HepG2 (cell line): ENCODE results near the gene ICE2. TPM values are rescaled to one million over a fixed set of nuclear protein-coding genes. Genes with fewer than 3 reads are reported as not detected.
A peak's percentile ranks its signal among the peaks of the same experiment; 100 is the strongest.

Source experiments
- ARID2 ChIP-seq: sonication (generic); formaldehyde crosslinking; IDR thresholded peaks from 2 replicates; pipeline ENCODE4 v1.8.1; 2022; ENCODE audit warnings: mild to moderate bottlenecking, missing genetic modification reagents, borderline replicate concordance
- BRCA1 ChIP-seq: sonication (generic); formaldehyde crosslinking; IDR thresholded peaks from 2 replicates; pipeline ENCODE4 v1.4.0; 2020; ENCODE audit warnings: missing genetic modification reagents
- CC2D1A ChIP-seq: sonication (generic); formaldehyde crosslinking; IDR thresholded peaks from 2 replicates; pipeline ENCODE4 v1.8.1; 2023; ENCODE audit warnings: mild to moderate bottlenecking, missing genetic modification reagents
- CREBL2 ChIP-seq: sonication (generic); formaldehyde crosslinking; IDR thresholded peaks from 2 replicates; pipeline ENCODE4 v1.8.1; 2023; ENCODE audit warnings: missing genetic modification reagents, mild to moderate bottlenecking, borderline replicate concordance
- EED ChIP-seq: sonication (generic); formaldehyde crosslinking; IDR thresholded peaks from 2 replicates; pipeline ENCODE4 v1.5.0; 2020; ENCODE audit warnings: mild to moderate bottlenecking, missing genetic modification reagents
- GMEB1 ChIP-seq: sonication (generic); formaldehyde crosslinking; IDR thresholded peaks from 2 replicates; pipeline ENCODE4 v1.5.1; 2020; ENCODE audit warnings: missing genetic modification reagents, mild to moderate bottlenecking, borderline replicate concordance
- MAZ ChIP-seq, 2 experiments: sonication (generic) in 1 of 2; formaldehyde crosslinking in 1 of 2; IDR thresholded peaks; 2 replicates each; pipeline versions ENCODE4 v1.5.0 to v1.6.1; 2012 to 2020; ENCODE audit warnings: low read depth in 2 of 2, mild to moderate bottlenecking in 2 of 2, borderline replicate concordance in 1 of 2, improper control_type of control experiment in 1 of 2, low read length in 1 of 2, missing genetic modification reagents in 1 of 2, moderate library complexity in 1 of 2
- MZF1 ChIP-seq: sonication (generic); formaldehyde crosslinking; IDR thresholded peaks from 2 replicates; pipeline ENCODE4 v1.8.1; 2023; ENCODE audit warnings: mild to moderate bottlenecking, missing genetic modification reagents, borderline replicate concordance
- NFYB ChIP-seq: sonication (generic); formaldehyde crosslinking; IDR thresholded peaks from 2 replicates; pipeline ENCODE4 v1.4.0; 2020; ENCODE audit warnings: missing genetic modification reagents
- RORA ChIP-seq: sonication (generic); formaldehyde crosslinking; IDR thresholded peaks from 2 replicates; pipeline ENCODE4 v1.5.0; 2020; ENCODE audit warnings: mild to moderate bottlenecking, missing genetic modification reagents, moderate library complexity
- TBP ChIP-seq: sonication (generic); formaldehyde crosslinking; IDR thresholded peaks from 2 replicates; pipeline ENCODE4 v1.5.0; 2020; ENCODE audit warnings: missing genetic modification reagents
- TERF1 ChIP-seq: sonication (generic); formaldehyde crosslinking; IDR thresholded peaks from 2 replicates; pipeline ENCODE4 v1.8.0; 2022; ENCODE audit warnings: mild to moderate bottlenecking, missing genetic modification reagents, moderate library complexity
- ZBTB37 ChIP-seq: sonication (generic); formaldehyde crosslinking; IDR thresholded peaks from 2 replicates; pipeline ENCODE4 v1.4.0; 2020; ENCODE audit warnings: mild to moderate bottlenecking, missing genetic modification reagents
- ZIK1 ChIP-seq: sonication (generic); formaldehyde crosslinking; IDR thresholded peaks from 2 replicates; pipeline ENCODE4 v1.5.0; 2020; ENCODE audit warnings: mild to moderate bottlenecking, low read depth, missing genetic modification reagents, borderline replicate concordance
- ZNF230 ChIP-seq: sonication (generic); formaldehyde crosslinking; IDR thresholded peaks from 2 replicates; pipeline ENCODE4 v1.4.0; 2020; ENCODE audit warnings: mild to moderate bottlenecking, missing genetic modification reagents
- ZNF260 ChIP-seq: sonication (generic); formaldehyde crosslinking; IDR thresholded peaks from 2 replicates; pipeline ENCODE4 v1.4.0; 2020; ENCODE audit warnings: missing genetic modification reagents, low read depth, mild to moderate bottlenecking, borderline replicate concordance
- ZNF329 ChIP-seq: sonication (generic); formaldehyde crosslinking; IDR thresholded peaks from 2 replicates; pipeline ENCODE4 v1.9.0; 2021; ENCODE audit warnings: low read depth, mild to moderate bottlenecking, missing genetic modification reagents
- ZNF432 ChIP-seq: sonication (generic); formaldehyde crosslinking; IDR thresholded peaks from 2 replicates; pipeline ENCODE4 v1.5.0; 2020; ENCODE audit warnings: missing genetic modification reagents, mild to moderate bottlenecking, borderline replicate concordance
- ZNF549 ChIP-seq: sonication (generic); formaldehyde crosslinking; IDR thresholded peaks from 2 replicates; pipeline ENCODE4 v1.5.0; 2020; ENCODE audit warnings: missing genetic modification reagents
- ZNF598 ChIP-seq: sonication (generic); formaldehyde crosslinking; IDR thresholded peaks from 2 replicates; pipeline ENCODE4 v1.5.1; 2020; ENCODE audit warnings: mild to moderate bottlenecking, missing genetic modification reagents, borderline replicate concordance
- ZNF619 ChIP-seq: sonication (generic); formaldehyde crosslinking; IDR thresholded peaks from 2 replicates; pipeline ENCODE4 v1.4.0; 2020; ENCODE audit warnings: mild to moderate bottlenecking, missing genetic modification reagents
- ZNF761 ChIP-seq: sonication (generic); formaldehyde crosslinking; conservative IDR thresholded peaks from 2 replicates; pipeline ENCODE4 v1.4.0; 2020; ENCODE audit warnings: mild to moderate bottlenecking, missing genetic modification reagents
- ZNF788 ChIP-seq: sonication (generic); formaldehyde crosslinking; IDR thresholded peaks from 2 replicates; pipeline ENCODE4 v1.5.0; 2020; ENCODE audit warnings: mild to moderate bottlenecking, missing genetic modification reagents, borderline replicate concordance
- ZNF792 ChIP-seq: IDR thresholded peaks from 2 replicates; pipeline ENCODE4 v1.6.1; 2016
- polyA plus RNA-seq, 8 experiments: library from polyadenylated mRNA; depleted of rRNA in 3 of 8; stranded (reverse) in 7 of 8; unstranded in 1 of 8; fragments of >200 nt; fragmentation: Illumina TruSeq in 4 of 8; extraction: Trizol in 4 of 8; gene quantifications; 2 replicates each; pipeline versions ENCODE4 v1.2.1 to v1.2.3, GENCODE V29; 2011 to 2016; ENCODE audit warnings: low read depth in 4 of 8, missing spikeins in 1 of 8, mixed read lengths in 1 of 8; ENCODE audit not compliant: insufficient read depth in 1 of 8
- total RNA-seq, 5 experiments: library from RNA; depleted of rRNA; stranded (reverse); fragments of >200 nt; fragmentation: Illumina TruSeq; extraction: Trizol; gene quantifications; 2 replicates each; pipeline ENCODE4 v1.2.3, GENCODE V29; 2016; ENCODE audit warnings: low read depth in 1 of 5

ICE2 gene
- total and polyA plus RNA-seq, 2 of the 13 experiments (the other 11 are each of a cell fraction or from before 2014, with no cell fraction given) = 24.8 to 26.4 TPM

- no peak for TF ChIP-seq ZNF549 (CRISPR knock-in tag)
- no peak for TF ChIP-seq ZNF432 (CRISPR knock-in tag)
- no peak for TF ChIP-seq ZNF260 (CRISPR knock-in tag)
- TF ChIP-seq ZBTB37 = no peak; the same call in 1 of the 2 replicates
- TF ChIP-seq ZNF329 = no peak; the same call in 1 of the 2 replicates
- no peak for TF ChIP-seq ZNF598
- TF ChIP-seq ZIK1 (CRISPR knock-in tag) = no peak
- TF ChIP-seq ZNF230 = peak; percentile 57; the same call in 1 of the 2 replicates
- no peak for TF ChIP-seq EED (CRISPR knock-in tag)
- TF ChIP-seq ZNF619 = peak; percentile 62; the same call in 1 of the 2 replicates
- TF ChIP-seq NFYB (CRISPR knock-in tag) = no peak
- no peak for TF ChIP-seq RORA (CRISPR knock-in tag)
- no peak for TF ChIP-seq ARID2 (CRISPR knock-in tag)
- no peak for TF ChIP-seq BRCA1 (CRISPR knock-in tag)
- TF ChIP-seq MAZ (IDR thresholded peaks at IDR 0.05; ENCODE audit: borderline replicate concordance, low read depth, low read length) = no peak
- TF ChIP-seq MAZ (CRISPR knock-in tag; IDR thresholded peaks at IDR 0.05; ENCODE audit: low read depth) = 0 out of 2 replicates have a peak, but pooled peaks have one; percentile 27
- TF ChIP-seq ZNF761 (CRISPR knock-in tag) = no peak
- no peak for TF ChIP-seq MZF1 (CRISPR knock-in tag)
- no peak for TF ChIP-seq CC2D1A (CRISPR knock-in tag)
- peak; percentile 22; the same call in 1 of the 2 replicates for TF ChIP-seq GMEB1 (CRISPR knock-in tag)
- no peak for TF ChIP-seq TBP (CRISPR knock-in tag)
- TF ChIP-seq ZNF792 (CRISPR knock-in tag) = peak; percentile 88; the same call in 1 of the 2 replicates
- no peak for TF ChIP-seq TERF1
- TF ChIP-seq CREBL2 = no peak
- peak; percentile 76; the same call in 1 of the 2 replicates for TF ChIP-seq ZNF788 (CRISPR knock-in tag)
Observed at GRCh38 chr15:60392986-60393790, 85.8 kb downstream of the ICE2 start (continued).
